CD4-positive, alpha-beta memory T cell (primary cell): ENCODE results near the gene CAMK2A. TPM values are rescaled to one million over a fixed set of nuclear protein-coding genes. Genes with fewer than 3 reads are reported as not detected.

Source experiments
- CTCF ChIA-PET: fragments of 350-600 bp; sonication (Branson Sonifier 250); formaldehyde crosslinking; loops from one replicate; lab custom pipeline; 2021; ENCODE audit warnings: inconsistent platforms; ENCODE audit not compliant: partially characterized antibody; lab: Charles Lee
- POLR2A ChIA-PET: fragments of 350-600 bp; sonication (Branson Sonifier 250); formaldehyde crosslinking; loops from one replicate; lab custom pipeline; 2021; ENCODE audit not compliant: partially characterized antibody; lab: Charles Lee
- DNase-seq, 5 donors: peaks; one replicate each; pipeline versions ENCODE4 v3.0.0 to v3.0.0-alpha.2; 2020 to 2022; ENCODE audit warnings: mixed read lengths in 1 of 5
- H3K27ac ChIP-seq: one replicate; pipeline ENCODE4 v1.7.0; 2013; ENCODE audit warnings: low read depth, low read length
- H3K27me3 ChIP-seq: 2 replicates; pipeline ENCODE4 v1.7.0; 2013; ENCODE audit warnings: mild to moderate bottlenecking, low read length, moderate library complexity; ENCODE audit not compliant: insufficient read depth
- H3K36me3 ChIP-seq: 2 replicates; pipeline ENCODE4 v1.7.0; 2013; ENCODE audit warnings: mild to moderate bottlenecking, low read length, moderate library complexity; ENCODE audit not compliant: insufficient read depth
- H3K4me1 ChIP-seq: 2 replicates; pipeline ENCODE4 v1.7.0; 2013; ENCODE audit warnings: mild to moderate bottlenecking, low read length, moderate library complexity; ENCODE audit not compliant: insufficient read depth
- H3K4me3 ChIP-seq, 2 donors: one replicate each; pipeline ENCODE4 v1.7.0; 2013; ENCODE audit warnings: low read length in 2 of 2, mild to moderate bottlenecking in 1 of 2
- H3K9me3 ChIP-seq, 2 donors: one replicate each; pipeline ENCODE4 v1.7.0; 2013; ENCODE audit warnings: low read length in 2 of 2, control low read depth in 1 of 2; ENCODE audit not compliant: control insufficient read depth in 1 of 2
- H3K27ac Mint-ChIP-seq, 7 donors: one replicate each; pipeline ENCODE4 v1.8.0; 2020 to 2021; ENCODE audit warnings: mixed read lengths in 7 of 7, mild to moderate bottlenecking in 6 of 7, inconsistent platforms in 3 of 7, moderate library complexity in 3 of 7
- H3K27me3 Mint-ChIP-seq, 2 donors: one replicate each; pipeline ENCODE4 v1.8.0; 2020 to 2021; ENCODE audit warnings: mixed read lengths in 2 of 2
- H3K36me3 Mint-ChIP-seq, 2 donors: one replicate each; pipeline ENCODE4 v1.8.0; 2020 to 2021; ENCODE audit warnings: mixed read lengths in 2 of 2, inconsistent platforms in 1 of 2, mild to moderate bottlenecking in 1 of 2
- H3K4me1 Mint-ChIP-seq, 4 donors: one replicate each; pipeline ENCODE4 v1.8.0; 2020 to 2021; ENCODE audit warnings: mixed read lengths in 4 of 4, mild to moderate bottlenecking in 1 of 4
- H3K4me3 Mint-ChIP-seq, 8 donors: one replicate each; pipeline ENCODE4 v1.8.0; 2020 to 2021; ENCODE audit warnings: mixed read lengths in 8 of 8, mild to moderate bottlenecking in 7 of 8, moderate library complexity in 6 of 8, inconsistent platforms in 3 of 8
- H3K9me3 Mint-ChIP-seq, 8 donors: one replicate each; pipeline ENCODE4 v1.8.0; 2020 to 2021; ENCODE audit warnings: mixed read lengths in 8 of 8, mild to moderate bottlenecking in 5 of 8, inconsistent platforms in 3 of 8, moderate library complexity in 1 of 8
- intact Hi-C: fragments of 100-400 bp; cut with micrococcal nuclease; formaldehyde crosslinking; loops from one replicate; pipeline ENCODE4 v1.15.1; 2023
- polyA plus RNA-seq, 2 donors: library from polyadenylated mRNA; unstranded; fragments of 300-500 nt; fragmentation: Illumina TruSeq; gene quantifications; one replicate each; pipeline ENCODE4 v1.2.3, GENCODE V29; 2021
- total RNA-seq, 2 experiments: library from RNA; stranded (reverse); gene quantifications; one replicate each; pipeline ENCODE4 v1.2.3, GENCODE V29; 2021

Gene CAMK2A
- total and polyA plus RNA-seq, 4 experiments from 2014 or later, result not detected

GRCh38 chr5:150186897-150187296, 102.7 kb downstream of the CAMK2A start:
- intact Hi-C loops, result no loop called here
- Mint-ChIP-seq H3K4me3 (no peak overlapping the region), H3K9me3 (no peaks in the 10 kb centered on the region), H3K4me1 (no peaks in the 10 kb centered on the region), H3K36me3 (no peaks in the 10 kb centered on the region), H3K27me3 (peaks cover 13 to 14% of the 10 kb centered on the region in 2 donors), H3K27ac (no peak overlapping the region)
- H3K36me3 ChIP-seq, result no peaks in the 10 kb centered on the region
- ChIA-PET CTCF (interaction anchor here (1.9 kb wide), 1 partner anchor 24 kb away, joined by 5 read pairs; no protein-coding TSS in a partner anchor), POLR2A (no interaction called here)
- H3K4me1 ChIP-seq, result no peaks in the 10 kb centered on the region
- H3K9me3 ChIP-seq, result no peaks in the 10 kb centered on the region
- H3K27me3 ChIP-seq, result peaks cover 6% of the 10 kb centered on the region
- H3K4me3 ChIP-seq, result no peak overlapping the region
- no peak overlapping the region for H3K27ac ChIP-seq
- DNase-seq, result no peak

- ChIA-PET CTCF (interaction anchor here (1.9 kb wide), 1 partner anchor 23 kb away, joined by 5 read pairs; no protein-coding TSS in a partner anchor), POLR2A (no interaction called here)
- Mint-ChIP-seq H3K9me3 (no peaks in the 10 kb centered on the region), H3K4me3 (no peak overlapping the region), H3K4me1 (no peaks in the 10 kb centered on the region), H3K27me3 (peaks cover 10 to 14% of the 10 kb centered on the region in 2 donors), H3K36me3 (no peaks in the 10 kb centered on the region), H3K27ac (no peak overlapping the region)
- no peaks in the 10 kb centered on the region for H3K9me3 ChIP-seq
- H3K27ac ChIP-seq, result no peak overlapping the region
- intact Hi-C loops, result no loop called here
- H3K4me1 ChIP-seq, result no peaks in the 10 kb centered on the region
- no peak overlapping the region for H3K4me3 ChIP-seq
- DNase-seq, result no peak
- H3K27me3 ChIP-seq, result peaks cover 6% of the 10 kb centered on the region
- H3K36me3 ChIP-seq, result no peaks in the 10 kb centered on the region
Measured at GRCh38 chr5:150186137-150186536, 103.4 kb downstream of the CAMK2A start.

GRCh38 chr5:150184990-150185912, 104.3 kb downstream of the CAMK2A start:
- Mint-ChIP-seq H3K9me3 (no peaks in the 10 kb centered on the region), H3K27me3 (peaks cover 10 to 14% of the 10 kb centered on the region in 2 donors), H3K27ac (peak overlapping the region in 1 of 7 donors; percentile 43), H3K4me1 (no peaks in the 10 kb centered on the region), H3K4me3 (no peak overlapping the region), H3K36me3 (no peaks in the 10 kb centered on the region)
- intact Hi-C loops, result no loop called here
- Histone ChIP-seq H3K27me3 (peaks cover 6% of the 10 kb centered on the region), H3K36me3 (no peaks in the 10 kb centered on the region), H3K9me3 (no peaks in the 10 kb centered on the region), H3K27ac (no peak overlapping the region), H3K4me1 (no peaks in the 10 kb centered on the region), H3K4me3 (no peak overlapping the region)
- DNase-seq, result no peak
- ChIA-PET POLR2A (no interaction called here), CTCF (interaction anchor here (1.9 kb wide), 1 partner anchor 23 kb away, joined by 5 read pairs; no protein-coding TSS in a partner anchor)

- Histone ChIP-seq H3K4me1 (no peaks in the 10 kb centered on the region), H3K36me3 (no peaks in the 10 kb centered on the region), H3K27me3 (no peaks in the 10 kb centered on the region), H3K27ac (no peak overlapping the region), H3K9me3 (no peaks in the 10 kb centered on the region), H3K4me3 (no peak overlapping the region)
- Mint-ChIP-seq H3K4me1 (no peaks in the 10 kb centered on the region), H3K4me3 (no peak overlapping the region), H3K27me3 (peaks cover 4 to 7% of the 10 kb centered on the region in 2 donors), H3K27ac (no peak overlapping the region), H3K36me3 (no peaks in the 10 kb centered on the region), H3K9me3 (no peaks in the 10 kb centered on the region)
- intact Hi-C loops, result no loop called here
- ChIA-PET CTCF (no interaction called here), POLR2A (no interaction called here)
- no peak for DNase-seq
Measured at GRCh38 chr5:150184006-150184405, 105.6 kb downstream of the CAMK2A start.

GRCh38 chr5:150183436-150183835, 106.1 kb downstream of the CAMK2A start:
- Histone ChIP-seq H3K4me1 (no peaks in the 10 kb centered on the region), H3K36me3 (no peaks in the 10 kb centered on the region), H3K4me3 (no peak overlapping the region), H3K27me3 (no peaks in the 10 kb centered on the region), H3K9me3 (no peaks in the 10 kb centered on the region), H3K27ac (no peak overlapping the region)
- Mint-ChIP-seq H3K9me3 (no peaks in the 10 kb centered on the region), H3K4me3 (no peak overlapping the region), H3K27me3 (peaks cover 6 to 7% of the 10 kb centered on the region in 2 donors), H3K4me1 (no peaks in the 10 kb centered on the region), H3K36me3 (no peaks in the 10 kb centered on the region), H3K27ac (no peak overlapping the region)
- no peak for DNase-seq
- CTCF ChIA-PET, result no interaction called here
- intact Hi-C loops, result no loop called here
- POLR2A ChIA-PET, result no interaction called here

- CTCF ChIA-PET, result no interaction called here
- Mint-ChIP-seq H3K4me1 (no peaks in the 10 kb centered on the region), H3K27ac (no peak overlapping the region), H3K9me3 (no peaks in the 10 kb centered on the region), H3K27me3 (peaks cover 6 to 7% of the 10 kb centered on the region in 2 donors), H3K4me3 (no peak overlapping the region), H3K36me3 (no peaks in the 10 kb centered on the region)
- Histone ChIP-seq H3K4me1 (no peaks in the 10 kb centered on the region), H3K27ac (no peak overlapping the region), H3K27me3 (no peaks in the 10 kb centered on the region), H3K4me3 (no peak overlapping the region), H3K36me3 (no peaks in the 10 kb centered on the region), H3K9me3 (no peaks in the 10 kb centered on the region)
- POLR2A ChIA-PET, result no interaction called here
- no peak for DNase-seq
- intact Hi-C loops, result no loop called here
Measured at GRCh38 chr5:150182774-150183173, 106.8 kb downstream of the CAMK2A start.

GRCh38 chr5:150181766-150182545, 107.6 kb downstream of the CAMK2A start:
- H3K4me3 ChIP-seq, result no peak overlapping the region
- Mint-ChIP-seq H3K4me1 (no peaks in the 10 kb centered on the region), H3K4me3 (no peak overlapping the region), H3K27me3 (peaks cover 4% of the 10 kb centered on the region in 2 donors), H3K9me3 (no peaks in the 10 kb centered on the region), H3K36me3 (no peaks in the 10 kb centered on the region), H3K27ac (no peak overlapping the region)
- CTCF ChIA-PET, result no interaction called here
- H3K36me3 ChIP-seq, result no peaks in the 10 kb centered on the region
- H3K4me1 ChIP-seq, result no peaks in the 10 kb centered on the region
- no peak overlapping the region for H3K27ac ChIP-seq
- no peaks in the 10 kb centered on the region for H3K9me3 ChIP-seq
- intact Hi-C loops, result no loop called here
- H3K27me3 ChIP-seq, result no peaks in the 10 kb centered on the region
- no peak for DNase-seq
- POLR2A ChIA-PET, result no interaction called here
